ENCODE data around the gene R3HDM4.
"Not testable (repeated sequence)": the region's sequence is repeated elsewhere in the genome, so short reads cannot be mapped to it uniquely, and the experiment has no call there.

Gene R3HDM4

DNA sequence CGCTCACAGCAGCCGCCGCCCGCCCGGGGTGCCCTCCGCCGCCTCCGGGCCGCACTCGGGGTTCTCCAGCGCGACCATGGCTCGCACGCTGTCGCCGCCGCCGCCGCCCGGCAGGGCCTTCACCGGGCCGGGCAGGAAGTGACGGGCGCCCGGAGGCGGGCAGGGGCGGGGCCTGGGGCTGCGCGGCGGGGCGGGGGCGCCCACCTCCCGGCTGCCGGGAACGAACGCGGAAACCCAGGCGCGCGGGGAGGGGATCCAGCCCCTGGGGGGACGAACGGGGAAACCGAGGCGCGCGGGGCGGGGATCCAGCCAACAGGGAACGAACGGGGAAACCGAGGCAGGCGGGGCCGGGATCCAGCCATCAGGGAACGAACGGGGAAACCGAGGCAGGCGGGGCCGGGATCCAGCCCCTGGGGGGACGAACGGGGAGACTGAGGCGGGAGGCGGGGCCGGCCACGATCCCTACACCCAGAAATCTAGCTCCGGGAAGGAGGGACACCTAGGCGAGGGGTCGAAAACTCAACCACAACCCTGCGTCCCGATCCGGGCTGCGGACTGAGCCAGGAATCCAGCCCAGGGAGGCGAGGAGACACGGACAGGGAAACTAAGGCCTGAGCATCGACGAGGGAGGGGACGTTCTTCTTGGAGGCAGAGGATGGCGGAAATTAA lies at the start of gene R3HDM4:
TSS of gene R3HDM4 (minus strand) at position 140 of the 669 bp plus-strand sequence. CDS start at position 78, 62 bp downstream.
- DNase-seq (ENCODE audit: low read depth), result no peak

GRCh38 chr19:961866-962620 lies 49.0 kb upstream of the R3HDM4 start:
- DNase-seq (ENCODE audit: low read depth), result no peak

- no peak for DNase-seq (ENCODE audit: low read depth)
Measured at GRCh38 chr19:960601-960938, 47.6 kb upstream of the R3HDM4 start.

- DNase-seq (ENCODE audit: low read depth), result no peak
Measured at GRCh38 chr19:960020-960419, 47.0 kb upstream of the R3HDM4 start.

DNA sequence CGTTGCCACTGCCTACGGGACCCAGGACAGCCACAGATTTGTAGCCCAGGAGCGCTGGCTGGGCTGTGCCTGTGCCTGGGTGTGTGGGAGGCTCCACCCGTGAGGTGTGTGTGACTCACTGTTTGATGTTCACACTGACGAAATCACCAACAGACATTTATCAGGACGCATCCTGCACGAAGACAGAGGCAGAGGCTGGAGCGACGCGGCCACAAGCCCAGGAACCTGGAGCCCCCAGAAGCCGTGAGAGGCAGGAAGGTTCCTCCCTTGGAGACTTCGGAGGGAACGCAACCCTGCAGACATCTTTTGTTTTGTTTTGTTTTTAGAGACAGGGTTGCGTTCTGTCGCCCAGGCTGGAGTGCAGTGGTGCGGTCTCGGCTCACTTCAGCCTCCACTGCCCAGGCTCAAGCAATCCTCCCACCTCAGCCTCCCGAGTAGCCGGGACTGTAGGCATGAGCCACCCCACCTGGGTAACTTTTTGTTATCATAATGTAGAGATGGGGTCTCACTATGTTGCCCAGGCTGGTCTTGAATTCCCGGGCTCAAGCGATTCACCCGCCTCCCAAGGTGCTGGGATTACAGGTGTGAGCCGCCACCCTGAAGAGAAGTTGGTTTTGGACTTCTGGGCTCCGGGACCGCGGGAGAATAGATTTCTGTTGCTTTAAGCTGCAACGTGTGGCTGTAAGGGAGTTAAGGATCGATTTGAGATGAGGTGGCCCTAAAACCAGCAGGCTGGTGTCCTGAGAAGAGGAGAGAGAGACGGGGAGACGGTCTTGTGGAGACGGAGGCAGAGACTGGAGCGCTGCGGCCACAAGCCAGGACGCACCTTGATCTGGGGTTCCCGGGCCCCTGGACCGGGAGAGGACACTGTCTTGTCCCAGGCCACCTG lies 46.2 kb upstream of the R3HDM4 start:
- no peak for DNase-seq (ENCODE audit: low read depth)

- DNase-seq (ENCODE audit: low read depth), result not testable (repeated sequence)
Measured at GRCh38 chr19:957578-957977, 44.6 kb upstream of the R3HDM4 start.

- no peak for DNase-seq (ENCODE audit: low read depth)
Measured at GRCh38 chr19:956766-957440, 43.9 kb upstream of the R3HDM4 start.

- DNase-seq (ENCODE audit: low read depth), result no peak
Measured at GRCh38 chr19:955803-956765, 43.1 kb upstream of the R3HDM4 start.

- no peak for DNase-seq (ENCODE audit: low read depth)
Measured at GRCh38 chr19:954672-955494, 41.9 kb upstream of the R3HDM4 start.

DNA sequence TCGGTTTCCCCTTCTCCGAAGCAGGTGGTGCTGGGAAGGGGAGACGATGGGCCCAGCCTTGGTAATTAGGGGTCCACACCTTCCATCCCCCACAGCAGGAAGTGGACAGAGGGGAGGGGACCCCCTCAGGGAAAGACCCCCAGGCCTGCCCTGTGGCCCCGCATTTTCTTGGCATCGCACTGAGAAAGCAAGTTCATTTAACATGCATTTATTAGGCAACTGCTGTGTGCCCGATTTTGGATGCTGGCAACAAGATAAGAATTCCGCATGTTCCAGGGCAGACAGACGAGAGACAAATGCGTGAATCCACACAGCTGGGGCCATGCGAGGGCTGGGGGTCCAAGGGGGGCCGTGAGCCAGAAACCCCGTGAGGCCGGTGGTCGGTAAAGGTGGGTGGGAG lies 41.3 kb upstream of the R3HDM4 start:
- no peak for DNase-seq (ENCODE audit: low read depth)

DNA sequence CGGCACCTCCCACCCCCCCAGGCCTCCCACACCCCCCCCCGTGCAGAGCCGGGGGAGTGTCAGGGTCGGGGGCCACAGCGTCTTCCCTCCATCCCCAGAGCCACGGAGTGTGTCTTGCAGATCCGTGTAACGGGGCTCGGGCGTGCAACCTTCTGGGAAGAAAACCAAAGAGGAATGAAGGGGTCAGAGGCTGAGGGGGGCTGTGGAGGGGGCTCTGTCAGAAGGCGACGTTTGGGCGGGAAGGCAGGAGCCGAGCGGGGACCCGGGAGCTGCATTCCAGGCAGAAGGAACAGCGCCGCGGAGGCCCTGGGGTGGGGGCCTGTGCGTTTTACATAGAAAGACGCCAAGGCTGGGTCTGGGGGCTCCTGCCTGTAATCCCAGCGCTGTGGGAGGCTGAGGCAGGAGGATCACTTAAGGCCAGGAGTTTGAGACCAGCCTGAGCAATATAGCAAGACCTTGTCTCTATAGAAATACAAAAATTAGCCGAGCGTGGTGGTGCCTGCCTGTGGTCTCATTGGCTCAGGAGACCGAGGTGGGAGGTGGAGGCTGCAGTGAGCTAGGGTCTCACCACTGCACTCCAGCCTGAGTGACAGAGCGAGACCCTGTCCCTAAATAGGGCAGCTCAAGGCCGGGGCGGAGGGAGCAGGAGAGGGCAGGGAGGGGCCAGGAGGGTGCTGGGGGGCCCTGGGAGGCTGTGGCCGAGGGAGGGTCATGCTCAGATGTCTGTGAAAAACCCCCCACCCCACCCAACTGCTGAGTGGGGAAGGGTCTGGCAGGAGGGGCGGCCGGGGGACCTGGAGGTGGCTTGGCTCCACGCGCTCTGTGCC lies 40.6 kb upstream of the R3HDM4 start:
- DNase-seq (ENCODE audit: low read depth), result no peak

- DNase-seq (ENCODE audit: low read depth), result no peak
Measured at GRCh38 chr19:952680-953444, 39.8 kb upstream of the R3HDM4 start.

DNA sequence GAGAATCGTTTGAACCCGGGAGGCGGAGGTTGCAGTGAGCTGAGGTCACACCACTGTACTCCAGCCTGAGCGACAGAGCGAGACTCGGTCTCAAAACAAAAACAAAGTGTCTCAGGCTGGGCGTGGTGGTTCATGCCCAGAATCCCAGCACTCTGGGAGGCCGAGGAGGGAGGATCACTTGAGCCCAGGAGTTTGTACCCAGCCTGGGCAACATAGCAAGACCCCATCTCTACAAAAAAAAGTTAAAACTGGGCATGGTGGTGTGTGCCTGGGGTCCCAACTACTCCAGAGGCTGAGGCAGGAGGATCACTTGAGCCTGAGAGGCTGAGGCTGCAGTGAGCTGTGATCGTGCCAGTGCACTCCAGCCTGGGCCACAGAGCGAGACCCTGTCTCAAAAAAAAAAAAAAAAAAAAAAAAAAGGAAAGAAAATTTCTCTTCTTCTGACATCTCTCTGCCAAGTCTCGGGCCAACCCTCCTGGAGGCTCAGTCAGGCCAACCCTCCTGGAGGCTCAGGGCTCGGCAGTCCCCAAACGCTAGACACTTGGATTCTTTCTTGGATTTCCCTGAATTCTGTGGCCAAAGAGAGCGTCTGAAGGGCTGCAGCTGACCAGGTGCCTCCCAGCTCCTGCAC lies 39.1 kb upstream of the R3HDM4 start:
- DNase-seq (ENCODE audit: low read depth), result no peak

DNA sequence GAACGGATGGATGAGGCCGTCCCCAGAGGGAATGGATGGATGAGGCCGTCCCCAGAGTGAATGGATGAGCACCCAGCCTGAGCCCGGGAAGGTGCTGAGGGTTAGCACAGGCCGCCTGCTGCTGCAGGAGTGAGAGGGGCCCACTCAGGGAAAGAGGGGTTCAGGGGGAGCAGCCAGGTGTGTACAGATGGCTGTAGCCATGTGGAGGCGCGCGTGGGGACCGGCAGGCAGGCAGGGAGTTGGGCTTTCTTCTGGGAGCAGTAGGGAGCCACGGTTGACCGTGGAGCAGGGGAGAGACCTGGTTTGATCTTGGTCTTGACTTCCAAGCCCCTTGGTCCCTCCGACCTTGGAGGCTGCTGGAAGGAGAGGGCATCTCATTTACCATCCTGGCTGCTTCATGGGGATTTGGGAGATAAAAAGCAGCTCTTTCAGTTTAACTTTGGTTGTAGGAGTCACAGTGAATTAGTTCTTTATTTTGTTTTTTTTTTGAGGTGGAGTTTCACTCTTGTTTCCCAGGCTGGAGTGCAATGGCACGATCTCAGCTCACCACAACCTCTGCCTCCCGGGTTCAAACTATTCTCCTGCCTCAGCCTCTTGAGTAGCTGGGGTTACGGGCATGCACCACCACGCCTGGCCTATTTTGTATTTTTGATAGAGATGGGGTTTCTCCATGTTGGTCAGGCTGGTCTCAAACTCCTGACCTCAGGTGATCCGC lies 37.5 kb upstream of the R3HDM4 start:
- DNase-seq (ENCODE audit: low read depth), result no peak

DNA sequence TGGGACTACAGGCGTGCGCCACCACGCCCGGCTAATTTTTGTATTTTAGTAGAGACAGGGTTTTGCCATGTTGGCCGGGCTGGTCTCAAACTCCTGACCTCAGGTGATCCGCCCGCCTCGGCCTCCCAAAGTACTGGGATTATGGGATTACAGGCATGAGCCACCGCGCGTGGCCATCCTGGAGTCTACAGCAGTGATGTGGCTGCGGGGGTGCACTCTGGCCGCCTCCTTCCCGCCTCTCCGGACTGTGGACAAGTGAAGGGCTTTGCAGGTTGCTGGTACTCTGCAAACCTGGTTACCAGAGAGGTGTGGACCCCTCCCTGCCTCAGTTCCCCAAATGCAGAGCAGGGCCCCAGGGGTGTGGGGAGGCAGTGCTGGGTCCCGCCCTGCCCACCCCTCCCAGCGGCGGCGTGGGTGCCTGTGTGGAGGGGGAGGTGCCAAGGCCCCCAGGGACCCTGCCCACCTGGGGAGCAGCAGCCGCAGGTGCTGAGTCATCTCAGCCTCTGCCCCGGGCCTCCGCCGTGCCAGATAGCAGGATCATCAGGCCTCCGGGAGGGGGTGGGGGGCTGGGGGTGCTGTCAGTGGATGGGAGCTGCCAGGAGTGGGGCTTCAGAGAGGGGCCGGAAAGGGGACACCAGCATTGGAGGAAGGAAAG lies 36.0 kb upstream of the R3HDM4 start:
- DNase-seq (ENCODE audit: low read depth), result no peak

- DNase-seq (ENCODE audit: low read depth), result no peak
Measured at GRCh38 chr19:947707-948539, 34.9 kb upstream of the R3HDM4 start.

All from fibroblast of the conjunctiva (primary cell).